ENCODE measurements around the gene MAN1A2.
A peak's percentile ranks its signal among the peaks of the same experiment; 100 is the strongest.
"Not testable (repeated sequence)": the region's sequence is repeated elsewhere in the genome, so short reads cannot be mapped to it uniquely, and the experiment has no call there.

Gene MAN1A2

DNA sequence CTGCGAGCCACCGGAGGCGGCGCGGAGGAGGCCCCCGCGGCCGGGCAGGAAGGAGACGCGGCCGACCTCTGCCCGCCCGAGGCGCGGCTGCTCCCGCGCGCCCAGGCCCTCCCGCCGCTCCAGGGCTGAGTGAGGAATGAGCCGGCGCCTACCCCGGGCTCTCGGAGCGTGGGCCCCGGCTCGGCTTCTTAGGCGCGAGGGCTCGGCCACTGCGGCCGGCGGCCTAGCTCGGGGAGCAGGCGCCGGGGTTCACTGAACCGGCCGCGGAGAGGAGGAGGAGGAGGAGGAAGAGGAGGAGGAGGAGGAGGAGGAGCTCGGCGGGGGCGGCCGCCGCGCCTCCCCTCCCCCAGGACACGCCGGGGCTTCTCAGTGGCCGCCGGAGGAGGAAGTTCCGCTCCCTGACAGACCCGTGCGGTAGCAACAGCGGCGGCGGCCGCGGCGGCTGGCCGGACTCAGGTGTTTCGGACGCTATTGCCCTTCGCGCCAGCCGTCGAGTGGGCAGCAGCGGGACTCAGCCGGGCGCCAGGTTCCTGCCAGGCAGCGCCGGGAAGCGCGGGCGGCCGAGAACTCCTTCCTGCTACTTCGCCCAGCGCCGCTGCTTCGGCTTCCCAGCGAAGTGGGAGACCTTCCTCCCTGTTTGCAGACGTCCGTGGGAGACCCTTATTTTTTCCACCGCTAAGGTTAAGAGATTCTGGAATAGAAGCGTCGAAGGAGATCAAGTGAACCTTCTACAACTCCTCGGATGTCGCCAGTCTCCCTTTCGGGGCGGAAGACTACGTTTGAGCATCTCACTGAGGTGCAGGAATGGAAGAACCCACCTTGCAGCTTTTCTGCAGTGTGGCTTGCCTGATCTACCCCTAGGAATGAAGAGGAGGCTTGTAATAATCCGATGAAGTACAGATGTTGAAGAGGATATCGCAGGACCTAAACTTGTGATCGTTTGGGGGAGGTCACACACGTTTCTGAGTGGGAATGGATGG lies at the start of gene MAN1A2:
TSS of gene MAN1A2 (plus strand) at position 404 of the 980 bp plus-strand sequence. CDS start 735 bp downstream, outside the sequence.
- peak; percentile 26 to 60 (median 46) for DNase-seq

DNA sequence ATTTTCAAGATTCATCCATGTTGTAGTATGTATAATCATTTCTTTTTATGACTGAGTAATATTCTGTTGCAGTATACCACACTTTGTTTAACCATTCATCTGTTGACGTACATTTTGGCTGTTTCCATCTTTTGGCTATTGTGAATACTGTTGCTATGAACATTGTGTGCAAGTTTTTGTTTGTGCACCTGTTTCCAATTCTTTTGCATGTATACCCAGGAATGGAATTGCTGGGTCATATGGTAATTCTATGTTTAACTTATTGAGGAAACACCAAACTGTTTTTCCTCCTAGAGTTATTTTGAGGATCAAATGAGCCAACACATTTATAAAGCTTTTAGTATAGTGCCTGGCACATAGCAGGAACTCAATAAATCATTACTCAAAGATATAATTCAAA lies 49.2 kb upstream of the MAN1A2 start:
- DNase-seq: no peak

DNA sequence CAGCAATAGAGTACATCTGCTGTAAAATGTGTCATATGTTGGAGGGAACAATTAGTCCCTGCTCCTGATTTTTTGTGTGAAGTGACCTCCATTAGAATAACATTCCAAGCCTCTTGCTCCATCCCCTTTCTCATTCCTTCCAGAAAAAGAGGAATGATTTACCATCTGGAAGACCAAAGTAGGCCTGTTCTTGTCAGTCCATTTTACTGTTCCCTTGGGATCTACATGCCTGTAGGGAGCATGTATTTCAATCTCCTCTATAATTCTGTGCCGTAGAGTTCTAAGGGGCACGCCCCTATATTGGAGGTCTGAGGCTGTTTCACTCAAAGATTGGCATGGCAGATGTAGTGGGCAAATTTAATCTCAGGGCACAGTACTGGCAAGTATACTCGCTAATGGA lies 48.8 kb upstream of the MAN1A2 start:
- no peak for DNase-seq

DNA sequence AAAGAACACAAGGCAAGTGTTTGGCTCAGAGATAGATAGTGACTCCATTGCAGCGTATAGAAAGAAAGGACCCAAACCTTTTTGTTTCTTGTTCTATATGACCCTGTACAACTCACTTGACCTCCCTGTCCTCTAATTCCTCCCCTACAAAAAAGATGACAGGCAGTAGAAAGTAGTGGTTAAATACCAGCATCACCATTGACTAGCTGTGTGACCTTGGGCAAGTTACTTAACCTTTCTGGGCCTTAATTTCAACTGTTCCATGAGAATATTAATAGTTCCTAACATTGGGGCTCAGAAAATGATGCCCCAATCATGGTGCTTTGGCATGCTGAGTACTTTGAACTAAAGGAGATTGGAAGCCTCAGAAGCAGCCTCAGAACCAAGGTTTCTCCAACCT lies 46.7 kb upstream of the MAN1A2 start:
- DNase-seq: no peak

DNA sequence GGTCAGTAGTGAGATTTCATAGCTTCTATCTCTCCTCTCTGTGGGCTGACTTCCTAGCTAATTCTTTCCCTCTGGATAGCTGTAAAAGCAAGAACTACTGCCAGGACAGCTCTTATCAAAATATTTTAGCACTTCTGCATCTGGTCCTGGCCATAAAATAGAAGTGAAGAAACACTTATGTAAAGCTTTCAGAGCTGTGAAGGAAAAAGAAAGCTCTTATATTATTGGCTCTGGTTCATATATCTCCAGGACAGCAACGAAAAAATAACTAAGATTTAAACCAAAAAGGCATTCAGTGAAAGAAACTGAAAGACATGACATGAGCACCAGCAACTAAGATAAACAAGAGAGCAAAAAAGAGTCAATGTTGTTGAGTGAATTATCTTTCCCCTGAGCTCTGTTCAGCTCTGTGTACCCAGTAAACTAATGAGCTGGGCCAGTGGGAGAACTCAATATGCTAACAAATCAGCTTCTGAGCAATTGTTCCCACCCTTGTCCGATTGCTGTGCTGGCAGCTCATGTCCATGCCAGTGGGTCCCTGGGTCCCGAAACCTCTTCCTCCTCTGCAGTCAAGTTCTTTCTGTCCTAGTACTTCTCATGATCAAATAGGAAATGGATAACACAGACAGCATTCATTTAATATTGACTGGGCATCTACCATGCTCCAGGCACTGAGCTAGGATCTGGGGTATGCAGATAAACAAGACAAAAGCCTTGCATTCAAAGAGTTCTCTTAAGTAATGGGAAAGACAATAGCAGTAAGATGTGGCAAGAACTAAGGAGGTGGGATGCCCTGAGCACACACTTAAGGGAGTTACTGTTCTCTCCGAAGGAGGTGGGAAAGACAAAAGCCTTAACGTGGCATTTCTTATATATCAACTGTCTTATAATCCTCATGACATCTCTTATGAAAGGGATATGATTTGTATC lies 45.3 kb upstream of the MAN1A2 start:
- no peak for DNase-seq

DNA sequence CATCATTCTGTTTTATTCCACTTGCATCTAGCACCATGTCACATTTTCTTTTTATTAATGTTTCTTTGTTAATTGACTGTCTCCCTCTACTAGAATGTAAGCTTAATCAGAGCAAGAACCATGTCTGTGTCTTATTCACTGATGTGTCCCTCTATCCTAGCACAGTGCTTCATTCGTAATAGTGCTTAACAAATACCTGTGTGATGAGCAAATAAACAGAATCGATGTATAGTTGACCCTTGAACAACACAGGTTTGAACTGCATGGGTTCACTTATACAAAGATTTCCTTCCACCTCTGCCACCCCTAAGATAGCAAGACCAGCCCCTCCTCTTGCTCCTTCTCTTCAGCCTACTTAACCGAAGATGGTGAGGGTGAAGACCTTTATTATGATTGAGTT lies 42.9 kb upstream of the MAN1A2 start:
- DNase-seq: no peak

DNA sequence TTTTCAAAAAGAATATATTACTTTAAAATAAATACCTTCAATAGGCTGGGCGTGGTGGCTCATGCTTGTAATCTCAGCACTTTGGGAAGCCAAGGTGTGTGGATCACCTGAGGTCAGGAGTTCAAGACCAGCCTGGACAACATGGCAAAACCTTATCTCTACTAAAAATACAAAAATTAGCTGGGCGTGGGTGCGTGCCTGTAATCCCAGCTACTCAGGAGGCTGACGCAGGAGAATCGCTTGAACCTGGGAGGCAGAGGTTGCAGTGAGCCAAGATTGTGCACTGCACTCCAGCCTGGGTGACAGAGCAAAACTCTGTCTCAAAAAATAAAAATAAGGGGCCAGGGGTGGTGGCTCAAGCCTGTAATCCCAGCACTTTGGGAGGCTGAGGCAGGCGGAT lies 41.2 kb upstream of the MAN1A2 start:
- DNase-seq: not testable (repeated sequence)

DNA sequence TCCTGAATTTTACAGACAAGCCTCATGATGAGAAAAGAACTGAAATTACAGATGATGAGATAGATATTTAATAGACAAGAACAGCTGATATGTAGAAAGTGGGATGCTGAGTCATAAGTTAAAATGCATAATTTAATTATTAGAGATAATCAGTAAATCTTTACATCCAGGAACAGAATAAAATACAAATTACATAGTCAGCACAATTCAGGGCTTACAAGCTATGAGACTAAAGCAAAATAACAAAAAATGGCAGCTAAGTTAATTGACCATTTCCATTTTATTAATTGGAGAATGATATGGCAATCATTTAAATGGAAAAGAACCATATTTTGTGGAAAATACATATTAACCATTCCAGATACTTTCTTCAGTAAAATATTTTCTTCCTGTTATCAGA lies 40.2 kb upstream of the MAN1A2 start:
- DNase-seq: no peak

DNA sequence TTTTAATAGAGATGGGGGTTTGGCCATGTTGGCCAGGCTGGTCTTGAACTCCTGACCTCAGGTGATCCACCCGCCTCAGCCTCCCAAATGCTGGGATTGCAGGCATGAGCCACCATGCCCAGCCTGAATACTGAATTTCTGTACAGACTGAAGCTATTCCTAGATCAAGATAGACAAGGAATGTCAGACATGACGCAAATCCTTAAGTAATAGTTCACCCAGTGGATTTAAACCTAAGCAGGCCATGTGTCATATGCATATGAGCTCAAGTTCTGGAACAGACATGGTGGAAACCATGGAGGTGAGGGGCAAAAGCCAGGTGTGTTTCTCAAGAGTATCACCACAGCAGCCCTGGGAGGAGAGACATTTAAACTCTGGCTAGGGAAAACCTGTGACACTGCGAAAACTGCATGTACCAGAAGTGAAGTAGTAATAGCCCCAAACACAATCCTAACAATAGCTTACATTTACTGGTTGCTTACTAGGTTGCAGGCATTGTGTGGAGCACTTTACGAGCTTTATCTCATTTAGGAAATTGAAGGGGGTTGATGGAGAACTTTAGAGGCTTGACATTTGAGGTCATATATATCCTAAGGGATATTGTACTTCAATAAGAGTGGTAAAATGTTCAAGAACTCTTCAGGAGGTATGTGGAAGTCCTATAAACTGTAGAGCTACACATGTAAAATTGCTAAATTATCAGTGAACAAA lies 31.7 kb upstream of the MAN1A2 start:
- no peak for DNase-seq

DNA sequence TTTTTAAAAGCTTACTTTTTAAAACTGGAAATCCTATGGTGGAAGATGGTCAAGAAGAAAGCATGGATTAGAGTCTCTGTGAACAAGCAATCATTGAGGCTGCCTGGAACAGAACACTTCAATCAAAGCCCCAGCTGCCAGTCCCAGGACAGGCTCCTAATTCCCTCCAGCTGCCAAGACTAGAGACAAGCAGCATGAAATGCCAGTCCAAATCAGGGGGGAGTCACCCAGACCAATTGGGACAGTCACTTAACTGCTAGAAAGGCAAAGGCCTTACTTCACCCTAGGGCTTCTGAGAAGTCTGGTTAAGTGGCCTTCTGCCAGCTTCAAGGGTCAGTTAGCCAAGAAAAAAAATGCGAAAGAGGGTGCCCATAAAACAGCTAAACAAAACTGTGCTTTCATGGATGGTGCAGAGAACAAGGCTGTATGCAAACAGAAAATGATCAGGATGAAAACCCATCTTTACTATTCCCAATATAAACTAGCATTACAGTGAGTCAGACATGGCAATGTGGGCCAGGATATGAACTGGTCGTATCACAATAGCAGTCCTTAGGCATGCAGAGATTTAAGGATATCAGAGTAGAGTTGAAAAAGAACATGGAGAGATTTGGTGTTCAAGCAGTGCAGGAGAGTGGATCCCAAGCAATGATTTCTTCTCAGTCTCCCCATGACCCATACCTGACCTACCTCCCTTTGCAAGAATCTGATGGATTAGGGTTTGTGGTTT lies 31.0 kb upstream of the MAN1A2 start:
- DNase-seq: no peak

DNA sequence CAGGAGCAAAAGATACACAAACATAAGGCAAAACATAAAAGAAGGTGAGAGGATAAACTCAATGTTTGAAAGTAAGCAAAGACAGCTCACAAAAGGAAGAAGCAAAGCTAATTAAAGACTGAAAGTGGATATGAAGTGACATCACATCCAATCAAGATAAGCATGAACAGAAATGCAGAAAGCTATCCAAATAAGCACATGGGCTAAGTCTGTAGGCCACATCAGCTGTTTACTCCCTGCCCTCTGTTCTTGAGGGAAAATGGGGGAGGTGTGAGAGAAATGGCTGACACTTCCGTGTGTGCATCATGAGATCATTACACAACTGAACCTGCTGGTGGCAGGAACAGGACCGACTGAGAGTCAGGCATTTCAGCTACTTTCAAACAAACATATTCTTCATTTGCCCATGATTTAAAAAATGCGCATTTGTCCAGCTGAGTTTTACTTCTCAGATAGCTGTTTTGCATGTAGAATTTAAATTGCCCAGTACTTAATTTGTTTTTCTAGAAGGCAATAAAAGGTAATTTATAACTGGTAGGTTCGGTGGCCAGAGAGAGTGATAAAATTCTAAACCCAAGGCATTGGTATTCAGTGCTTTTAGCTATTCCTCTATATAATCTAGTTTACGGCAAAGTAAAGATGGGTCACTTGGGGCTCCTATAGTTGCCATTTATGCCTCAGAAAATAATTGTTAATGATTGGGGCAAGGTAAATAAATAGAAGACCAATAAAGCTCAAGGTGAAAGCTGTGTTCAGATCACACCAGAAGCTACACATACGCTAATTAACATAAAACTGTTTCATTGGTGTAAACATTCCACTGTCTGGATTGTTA lies 27.2 kb upstream of the MAN1A2 start:
- DNase-seq: no peak

DNA sequence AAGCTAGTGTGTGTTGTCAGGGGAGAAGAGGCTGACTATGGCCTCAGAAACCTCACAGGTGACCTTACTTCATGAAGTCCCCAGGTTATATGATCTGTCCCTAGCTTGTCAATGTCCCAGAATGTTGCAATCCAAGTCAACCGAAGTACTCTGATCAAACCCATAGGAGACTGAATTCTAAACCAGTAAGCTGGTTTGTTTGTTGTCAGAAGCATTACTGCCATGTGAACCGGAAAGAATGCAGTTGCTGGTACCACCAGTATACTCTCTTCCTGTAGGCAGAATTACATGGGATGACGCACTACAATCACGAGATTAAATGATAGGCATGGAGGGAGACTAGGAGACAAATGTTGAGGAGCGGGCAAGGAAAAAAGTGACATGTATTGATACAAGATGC lies 26.1 kb upstream of the MAN1A2 start:
- no peak for DNase-seq

DNA sequence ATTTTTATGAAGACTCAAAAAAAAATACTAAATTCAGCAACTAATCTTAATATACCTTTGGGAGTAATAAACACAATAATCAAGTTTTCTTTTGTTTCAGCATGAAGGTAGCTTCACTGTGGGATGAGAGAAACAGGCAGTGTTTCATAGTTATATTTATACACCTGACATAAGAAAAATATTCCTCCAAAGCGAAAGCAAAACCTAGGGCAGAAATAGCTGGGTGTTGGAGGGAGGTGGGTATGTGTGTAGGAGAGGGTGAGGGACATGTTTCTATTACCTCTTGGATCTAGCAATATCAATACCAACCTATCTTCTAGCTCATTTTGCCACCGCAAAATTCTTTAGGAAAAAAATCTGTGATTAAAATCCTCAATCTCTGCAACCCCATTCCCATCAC lies 24.9 kb upstream of the MAN1A2 start:
- no peak for DNase-seq

DNA sequence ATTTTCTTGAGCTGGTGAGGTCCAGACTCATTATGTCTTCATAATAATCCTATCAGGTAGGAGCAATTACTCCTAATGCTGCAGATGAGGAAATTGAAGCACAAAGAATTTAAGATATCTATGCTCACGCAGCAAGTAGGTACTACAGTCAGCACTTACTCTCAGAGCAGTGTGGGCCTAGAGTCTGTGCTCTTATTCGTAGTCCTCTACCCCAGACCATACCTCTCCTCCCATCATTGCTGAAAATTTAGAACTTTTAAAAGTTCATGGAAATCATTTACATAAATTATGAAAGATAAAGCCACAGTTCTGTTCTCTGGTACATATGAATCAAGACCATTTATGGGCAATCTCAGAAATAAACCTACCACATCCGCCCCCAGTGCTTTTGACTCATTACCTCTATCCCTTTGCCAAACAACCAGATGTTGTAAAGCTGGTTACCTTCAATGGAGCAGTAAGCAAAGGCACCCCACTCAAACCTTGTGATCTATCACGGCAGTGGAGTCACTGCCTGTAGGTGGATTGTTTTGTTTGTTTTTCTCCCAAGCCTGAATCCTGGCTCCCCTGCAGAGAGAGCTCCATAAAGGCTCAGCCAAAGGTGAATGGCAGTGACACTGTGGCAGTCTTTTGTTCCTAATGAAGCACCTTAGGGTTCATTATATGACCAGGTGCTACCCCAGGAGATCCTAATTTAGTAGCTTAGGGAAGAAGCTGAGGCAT lies 20.9 kb upstream of the MAN1A2 start:
- no peak for DNase-seq

DNA sequence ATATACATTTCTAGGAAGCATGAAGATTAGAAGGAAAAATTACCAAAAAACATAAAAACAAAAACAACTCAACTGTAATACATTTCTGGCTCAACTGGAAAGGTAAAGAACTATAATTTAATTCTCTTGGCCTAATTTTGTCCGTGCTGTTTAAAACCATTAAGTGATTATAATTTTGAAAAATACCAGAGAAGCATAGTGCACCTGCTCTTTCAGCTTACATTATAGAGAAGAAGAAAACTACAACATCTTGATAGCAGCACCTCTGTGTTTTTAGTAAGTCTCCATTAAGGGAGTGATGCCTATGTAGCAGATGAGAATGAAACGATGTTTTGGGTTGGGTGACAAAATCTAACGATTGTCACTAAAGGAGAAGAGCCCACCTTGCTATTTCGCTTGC lies 19.3 kb upstream of the MAN1A2 start:
- no peak for DNase-seq

DNA sequence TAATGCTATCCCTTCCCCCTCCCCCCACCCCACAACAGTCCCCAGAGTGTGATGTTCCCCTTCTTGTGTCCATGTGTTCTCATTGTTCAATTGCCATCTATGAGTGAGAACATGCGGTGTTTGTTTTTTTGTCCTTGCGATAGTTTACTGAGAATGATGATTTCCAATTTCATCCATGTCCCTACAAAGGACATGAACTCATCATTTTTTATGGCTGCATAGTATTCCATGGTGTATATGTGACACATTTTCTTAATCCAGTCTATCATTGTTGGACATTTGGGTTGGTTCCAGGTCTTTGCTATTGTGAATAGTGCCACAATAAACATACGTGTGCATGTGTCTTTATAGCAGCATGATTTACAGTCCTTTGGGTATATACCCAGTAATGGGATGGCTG lies 14.6 kb upstream of the MAN1A2 start:
- DNase-seq: not testable (repeated sequence)

DNA sequence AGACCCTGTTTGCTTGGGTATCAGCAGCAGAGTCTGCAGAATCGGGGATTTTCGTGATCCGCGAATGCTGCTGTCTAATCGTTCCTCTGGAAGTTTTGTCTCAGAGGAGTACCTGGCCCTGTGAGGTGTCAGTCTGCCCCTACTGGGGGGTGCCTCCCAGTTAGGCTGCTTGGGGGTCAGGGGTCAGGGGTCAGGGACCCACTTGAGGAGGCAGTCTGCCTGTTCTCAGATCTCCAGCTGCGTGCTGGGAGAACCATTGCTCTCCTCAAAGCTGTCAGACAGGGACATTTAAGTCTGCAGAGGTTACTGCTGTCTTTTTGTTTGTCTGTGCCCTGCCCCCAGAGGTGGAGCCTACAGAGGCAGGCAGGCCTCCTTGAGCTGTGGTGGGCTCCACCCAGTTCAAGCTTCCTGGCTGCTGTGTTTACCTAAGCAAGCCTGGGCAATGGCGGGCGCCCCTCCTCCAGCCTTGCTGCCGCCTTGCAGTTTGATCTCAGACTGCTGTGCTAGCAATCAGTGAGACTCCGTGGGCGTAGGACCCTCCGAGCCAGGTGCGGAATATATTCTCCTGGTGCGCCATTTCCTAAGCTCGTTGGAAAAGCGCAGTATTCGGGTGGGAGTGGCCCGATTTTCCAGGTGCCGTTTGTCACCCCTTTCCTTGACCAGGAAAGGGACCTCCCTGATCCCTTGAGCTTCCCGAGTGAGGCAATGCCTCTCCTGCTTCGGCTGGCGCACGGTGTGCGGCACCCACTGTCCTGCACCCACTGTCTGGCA lies 9.2 kb upstream of the MAN1A2 start:
- peak in 2 of 4 experiments; percentile 30 to 36 for DNase-seq

DNA sequence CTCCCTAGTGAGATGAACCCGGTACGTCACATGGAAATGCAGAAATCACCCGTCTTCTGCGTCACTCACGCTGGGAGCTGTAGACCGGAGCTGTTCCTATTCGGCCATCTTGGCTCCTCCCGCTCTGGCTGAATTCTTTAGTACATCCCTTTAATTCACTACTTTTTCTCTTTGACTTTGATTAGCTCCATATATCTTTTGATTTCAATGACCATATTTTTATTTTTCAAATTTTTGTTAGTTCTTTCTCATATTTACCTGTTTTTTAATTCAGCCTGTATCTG lies 8.7 kb upstream of the MAN1A2 start:
- not testable (repeated sequence) for DNase-seq

DNA sequence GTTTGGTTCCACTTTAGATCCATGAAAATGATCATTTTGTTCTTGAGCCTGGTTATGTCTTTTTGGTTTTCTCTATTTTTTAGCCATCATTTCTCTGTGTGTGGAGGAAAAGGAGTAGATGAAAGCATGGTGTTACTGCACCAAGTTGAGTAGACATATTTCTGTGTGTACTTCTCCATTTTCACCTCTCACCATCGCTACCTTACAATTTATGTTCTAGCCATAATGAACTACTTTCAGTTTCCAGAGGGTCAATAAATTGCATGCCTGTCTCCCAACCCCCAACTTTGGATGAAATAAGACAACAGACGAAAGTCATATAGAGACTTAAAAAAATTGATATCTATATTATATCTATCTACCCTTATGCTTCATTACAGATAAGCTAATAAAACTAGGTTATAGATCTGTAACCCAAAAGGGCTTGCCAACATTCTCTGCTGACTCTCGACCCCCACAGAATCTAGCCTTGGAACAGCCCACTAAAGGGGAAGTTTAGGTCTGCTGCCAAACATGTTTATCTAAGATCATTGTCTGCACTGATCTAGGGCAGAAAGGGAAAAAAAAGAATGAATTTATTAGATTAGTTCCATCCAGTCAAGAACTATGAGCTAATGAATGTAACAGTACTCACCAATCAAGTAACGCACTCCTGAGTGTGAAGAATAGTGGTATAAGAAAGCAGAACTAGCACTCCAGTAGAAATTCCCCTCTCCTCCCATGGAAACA lies 7.5 kb upstream of the MAN1A2 start:
- no peak for DNase-seq
